Measurements from ENCODE around the gene LKAAEAR1.

Gene LKAAEAR1

GRCh38 chr20:64049878-64050260 lies 34.3 kb downstream of the LKAAEAR1 start:
- DNase-seq, result no peak

- no peak for DNase-seq
Observed at GRCh38 chr20:64049060-64049877, 34.9 kb downstream of the LKAAEAR1 start, which contains the start of gene SOX18. TSS of gene SOX18 (minus strand) at chr20:64049639. CDS start at chr20:64049516, 123 bp downstream.

DNA sequence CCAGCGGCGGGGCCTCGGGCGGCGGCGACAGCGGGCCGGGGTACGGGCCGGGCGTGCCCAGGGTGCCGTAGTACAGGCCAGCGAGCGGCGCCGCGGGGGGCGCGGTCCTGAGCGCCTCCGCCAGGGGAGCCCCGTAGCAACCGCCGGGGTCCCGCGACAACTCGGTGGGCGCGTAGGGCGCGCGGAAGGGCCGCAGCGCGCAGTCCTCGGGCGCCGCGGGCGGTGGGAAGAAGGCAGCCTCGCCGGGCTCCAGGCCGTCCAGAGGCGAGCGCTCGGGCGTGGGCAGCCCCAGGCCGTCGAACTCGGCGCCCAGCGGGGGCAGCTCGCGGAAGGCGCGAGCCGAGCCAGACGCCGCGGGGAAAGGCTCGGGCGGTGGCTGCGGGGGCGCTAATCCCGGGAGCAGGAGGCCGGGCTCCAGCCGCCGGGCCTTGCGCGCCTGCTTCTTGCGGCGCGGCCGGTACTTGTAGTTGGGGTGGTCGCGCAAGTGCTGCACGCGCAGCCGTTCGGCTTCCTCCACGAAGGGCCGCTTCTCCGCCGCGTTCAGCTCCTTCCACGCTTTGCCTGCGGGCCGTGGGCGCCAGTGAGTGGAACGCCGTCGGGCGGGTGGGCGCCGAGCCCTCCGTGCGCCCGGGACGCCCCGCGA lies 35.7 kb downstream of the LKAAEAR1 start:
- no peak for DNase-seq

- no peak for DNase-seq
Observed at GRCh38 chr20:64047968-64048401, 36.2 kb downstream of the LKAAEAR1 start.

DNA sequence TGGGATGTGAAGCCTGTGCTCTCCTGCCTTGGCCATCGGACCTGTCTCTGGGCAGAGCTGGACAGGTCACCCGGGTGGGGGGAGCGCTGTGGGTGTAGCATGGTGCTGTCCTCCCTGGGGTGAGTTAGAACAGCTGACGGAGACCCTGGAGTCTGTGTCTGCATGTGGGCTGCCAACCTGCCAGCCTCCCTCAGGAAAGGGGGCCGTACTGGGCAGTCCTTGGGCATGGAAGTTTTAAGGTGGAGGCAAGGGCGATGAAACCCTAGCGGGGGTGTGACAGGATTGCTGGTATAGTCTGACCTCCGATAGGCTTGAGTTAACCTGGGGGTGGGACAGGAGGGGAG lies 37.2 kb downstream of the LKAAEAR1 start:
- no peak for DNase-seq

GRCh38 chr20:64045346-64046011 lies 38.7 kb downstream of the LKAAEAR1 start:
- no peak for DNase-seq

GRCh38 chr20:64044484-64045247 lies 39.5 kb downstream of the LKAAEAR1 start:
- no peak for DNase-seq

GRCh38 chr20:64043768-64044167 lies 40.4 kb downstream of the LKAAEAR1 start:
- no peak for DNase-seq

- DNase-seq, result no peak
Observed at GRCh38 chr20:64042054-64042781, 42.0 kb downstream of the LKAAEAR1 start.

DNA sequence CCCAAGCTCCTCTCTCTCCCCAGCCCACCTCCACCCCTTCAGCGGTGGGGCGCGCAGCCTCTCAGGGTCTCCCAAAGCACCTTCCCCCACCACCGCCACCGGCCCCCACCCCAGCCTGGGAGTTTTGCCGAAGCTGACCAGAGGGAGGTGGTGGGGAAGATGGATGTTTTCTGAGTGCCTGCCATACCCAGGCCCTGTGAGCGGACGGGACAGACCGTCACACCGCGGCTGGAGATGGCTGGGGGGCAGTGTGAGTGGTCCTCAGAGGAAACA lies 42.5 kb downstream of the LKAAEAR1 start:
- no peak for DNase-seq

- DNase-seq, result no peak
Observed at GRCh38 chr20:64041040-64041780, 43.0 kb downstream of the LKAAEAR1 start.

DNA sequence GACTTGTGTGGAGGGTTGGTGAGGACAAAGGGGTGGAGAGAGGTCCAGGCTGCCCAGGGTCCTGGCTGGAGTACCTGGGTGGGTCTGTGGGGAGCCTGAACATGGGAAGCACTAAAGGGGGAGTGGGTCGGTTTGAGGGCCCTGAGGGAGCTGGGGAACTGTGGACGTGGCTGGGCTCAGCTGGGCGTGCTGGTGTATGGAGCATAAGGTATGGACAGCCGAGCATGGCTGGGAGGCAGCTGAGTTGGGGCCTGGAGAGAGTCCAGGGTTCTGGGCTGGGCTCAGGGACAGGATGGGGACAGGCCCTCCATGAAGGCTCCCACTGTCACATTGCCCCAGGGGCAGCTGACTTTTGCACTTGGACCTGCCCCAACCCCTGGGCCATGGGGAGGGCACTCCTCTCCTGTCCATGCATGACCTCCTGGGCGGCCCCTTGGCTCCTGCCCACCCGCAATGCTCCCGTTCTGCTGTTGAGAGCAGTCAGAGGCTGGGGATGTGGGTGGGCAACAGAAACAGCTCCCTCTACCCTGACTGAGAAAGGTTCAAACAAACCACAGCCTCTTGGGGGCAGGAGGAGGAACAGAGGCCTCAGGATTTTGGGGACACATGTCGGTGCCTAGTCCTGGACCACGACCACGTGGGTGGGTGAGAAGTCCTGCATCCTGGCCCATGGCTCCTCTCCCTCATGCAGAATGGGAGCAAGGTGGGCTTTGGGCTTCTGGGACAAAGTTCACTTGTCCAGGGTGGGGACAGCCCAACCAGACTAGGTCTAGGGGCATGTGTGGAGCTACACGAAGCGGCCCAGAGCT lies 43.8 kb downstream of the LKAAEAR1 start:
- no peak for DNase-seq

- no peak for DNase-seq
Observed at GRCh38 chr20:64039293-64040160, 44.7 kb downstream of the LKAAEAR1 start.

DNA sequence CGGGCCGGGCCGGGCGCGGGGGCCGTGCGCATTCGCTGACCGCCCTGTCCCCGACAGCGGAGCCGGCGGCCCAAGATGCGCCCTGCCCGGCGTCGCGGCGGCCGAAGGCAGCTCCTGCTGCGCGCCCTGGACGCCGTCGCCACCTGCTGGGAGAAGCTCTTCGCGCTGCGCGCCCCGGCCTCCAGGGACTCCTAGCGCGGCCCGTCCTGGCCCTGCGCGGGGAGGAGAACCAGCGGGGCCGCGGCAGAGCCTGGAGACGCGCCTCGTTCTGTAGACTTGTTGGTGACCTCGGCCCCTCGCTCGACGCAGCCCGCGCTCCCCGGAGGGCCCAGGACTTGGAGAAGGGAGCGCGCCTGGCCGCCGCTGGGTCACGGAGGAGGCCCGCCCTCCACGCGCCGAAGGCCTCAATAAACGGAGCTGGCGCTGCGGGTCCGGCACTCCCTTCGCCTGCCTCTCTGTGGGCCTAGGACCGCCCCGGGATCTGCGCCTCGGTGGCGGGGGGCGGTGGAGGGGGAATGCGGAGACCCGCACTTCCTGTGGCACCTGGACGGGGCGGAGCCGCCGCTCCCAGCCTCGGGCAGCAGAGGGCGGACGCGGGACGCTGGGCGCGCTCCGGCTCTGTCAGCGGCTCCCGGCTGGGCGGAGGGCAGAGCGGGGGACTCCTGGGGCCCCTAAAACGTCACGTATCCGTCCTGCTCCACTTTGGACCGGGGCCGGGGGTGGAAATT lies 45.5 kb downstream of the LKAAEAR1 start:
- DNase-seq, result peak; percentile 71 to 76

GRCh38 chr20:64038224-64038564 lies 46.0 kb downstream of the LKAAEAR1 start:
- no peak for DNase-seq

GRCh38 chr20:64037498-64038213 lies 46.5 kb downstream of the LKAAEAR1 start:
- no peak for DNase-seq

DNA sequence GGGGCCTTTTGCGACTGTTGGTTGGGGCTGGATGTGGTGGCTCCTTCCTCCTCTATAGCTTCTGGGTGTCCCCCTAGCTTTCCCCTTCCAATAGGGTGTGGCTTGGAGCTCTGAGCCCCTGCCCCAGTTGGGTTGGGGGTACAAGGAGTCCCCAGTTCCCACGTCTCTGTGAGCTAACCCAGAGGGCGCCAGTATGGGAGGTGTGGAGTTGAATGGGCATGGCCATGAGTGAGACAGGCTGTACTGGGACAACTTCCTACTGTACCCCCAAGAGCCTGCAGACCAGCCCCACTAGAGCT lies 47.0 kb downstream of the LKAAEAR1 start:
- DNase-seq, result no peak

DNA sequence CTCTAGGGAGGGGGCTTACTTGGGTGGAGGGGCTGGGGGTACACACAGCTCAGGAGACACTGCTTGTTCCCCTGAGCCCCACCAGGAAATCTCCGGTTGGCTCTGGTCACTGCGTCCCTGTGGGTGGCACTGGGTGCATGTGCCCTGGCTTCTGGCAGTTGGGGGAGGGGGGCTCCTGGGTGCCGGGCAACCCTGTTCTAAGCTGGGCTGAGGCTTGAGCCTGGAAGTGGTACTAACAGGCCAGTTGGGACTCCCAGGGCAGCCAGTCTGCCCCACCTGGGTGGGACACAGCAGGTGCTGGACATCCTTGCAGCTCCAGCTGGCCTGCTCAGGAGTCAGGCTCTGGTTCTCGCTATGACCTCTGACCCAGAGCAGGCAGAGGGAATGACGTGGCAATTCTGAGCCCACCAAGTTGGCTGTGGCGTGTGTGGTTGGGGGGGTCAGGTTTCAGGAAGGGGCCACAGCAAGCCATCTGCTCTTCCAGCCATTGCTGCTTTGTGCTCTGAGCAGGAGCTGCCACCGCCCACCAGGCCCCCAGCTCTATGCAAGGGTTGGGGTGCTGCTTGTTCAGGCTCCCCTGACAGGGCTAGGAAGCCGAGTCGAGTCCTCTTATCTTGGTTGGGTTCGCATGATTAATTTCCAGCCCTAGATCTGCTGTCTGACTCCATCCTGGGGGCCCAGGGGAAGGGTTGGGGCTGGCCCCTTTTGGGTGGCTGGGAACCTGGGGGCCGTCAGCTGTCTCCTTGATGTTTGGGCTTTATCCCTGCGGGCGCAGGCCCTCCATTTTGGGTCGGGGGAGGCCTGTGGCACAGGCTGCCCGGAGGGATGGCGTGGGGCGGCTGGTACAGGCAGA lies 47.6 kb downstream of the LKAAEAR1 start:
- no peak for DNase-seq
